GM23248 (cell line): ENCODE results near the gene SLC8A1.

Source experiments
- EZH2 ChIP-seq: fragments of 200-600 bp; sonication (generic); IDR thresholded peaks from 2 replicates; pipeline ENCODE4 v1.6.1; 2018; ENCODE audit warnings: antibody characterized with exemption, mild to moderate bottlenecking; ENCODE audit not compliant: insufficient read depth, poor library complexity, severe bottlenecking
- EZH2phosphoT487 ChIP-seq: fragments of 200-600 bp; sonication (generic); IDR thresholded peaks from 2 replicates; pipeline ENCODE4 v1.6.1; 2018; ENCODE audit warnings: antibody characterized with exemption, moderate library complexity, mild to moderate bottlenecking, low read depth; ENCODE audit not compliant: insufficient read depth

- TF ChIP-seq EZH2phosphoT487 (no peak), EZH2 (no peak)
These were observed 151.5 kb downstream of the SLC8A1 start for GRCh38 chr2:40300391-40300790.
